Caco-2 (cell line): ENCODE measurements around the gene UHRF2. TPM values are rescaled to one million over a fixed set of nuclear protein-coding genes. Genes with fewer than 3 reads are reported as not detected.
A peak's percentile ranks its signal among the peaks of the same experiment; 100 is the strongest.

Experiments used
- BruUV-seq: library from RNA; stranded (reverse); fragments of 400-500 nt; replicated peaks from 2 replicates; lab custom pipeline; 2021; lab: Mats Ljungman, UMichigan
- CTCF ChIA-PET: fragments of 300-600 bp; sonication (Branson Sonifier 250); formaldehyde crosslinking; loops from one replicate; lab custom pipeline; 2022; ENCODE audit warnings: antibody characterized with exemption; lab: Charles Lee
- POLR2A ChIA-PET: fragments of 300-600 bp; sonication (Branson Sonifier 250); formaldehyde crosslinking; loops from one replicate; lab custom pipeline; 2022; ENCODE audit warnings: antibody characterized with exemption; lab: Charles Lee
- DNase-seq, 2 experiments: peaks; one replicate each; pipeline versions ENCODE4 v3.0.0 to v3.0.0-alpha.2; 2020 to 2022
- H3K27me3 ChIP-seq: replicated peaks from 2 replicates; pipeline ENCODE4 v1.6.0; 2011; ENCODE audit warnings: low read length; ENCODE audit not compliant: control insufficient read depth, insufficient read depth
- H3K36me3 ChIP-seq: 2 replicates; pipeline ENCODE4 v1.5.1; 2011; ENCODE audit warnings: low read length; ENCODE audit not compliant: control insufficient read depth, insufficient read depth
- H3K4me1 ChIP-seq: fragments of 250-450 bp; sonication (Bioruptor Pico); 2 replicates; pipeline ENCODE4 v1.5.1; 2020; ENCODE audit warnings: mild to moderate bottlenecking
- H3K4me3 ChIP-seq: 2 replicates; pipeline ENCODE4 v1.5.1; 2011; ENCODE audit warnings: low read depth, mild to moderate bottlenecking, control low read depth, low read length
- H3K9me3 ChIP-seq: fragments of 250-450 bp; sonication (Bioruptor Pico); 2 replicates; pipeline ENCODE4 v1.5.1; 2020; ENCODE audit warnings: mild to moderate bottlenecking, moderate library complexity
- H3K27ac Mint-ChIP-seq: one replicate; pipeline ENCODE4 v1.8.0; 2022; ENCODE audit warnings: mixed read lengths; ENCODE audit not compliant: unreplicated experiment
- H3K27me3 Mint-ChIP-seq: one replicate; pipeline ENCODE4 v1.8.0; 2022; ENCODE audit warnings: mixed read lengths; ENCODE audit not compliant: insufficient read depth, unreplicated experiment
- H3K36me3 Mint-ChIP-seq: one replicate; pipeline ENCODE4 v1.8.0; 2022; ENCODE audit warnings: mild to moderate bottlenecking, mixed read lengths; ENCODE audit not compliant: insufficient read depth, unreplicated experiment
- H3K4me1 Mint-ChIP-seq: one replicate; pipeline ENCODE4 v1.8.0; 2022; ENCODE audit warnings: low read depth, mixed read lengths; ENCODE audit not compliant: unreplicated experiment
- H3K4me3 Mint-ChIP-seq: one replicate; pipeline ENCODE4 v1.8.0; 2022; ENCODE audit warnings: mild to moderate bottlenecking, moderate library complexity, mixed read lengths; ENCODE audit not compliant: unreplicated experiment
- H3K9me3 Mint-ChIP-seq: one replicate; pipeline ENCODE4 v1.8.0; 2022; ENCODE audit warnings: mixed read lengths; ENCODE audit not compliant: unreplicated experiment
- intact Hi-C: fragments of 100-400 bp; cut with micrococcal nuclease; formaldehyde crosslinking; loops from one replicate; pipeline ENCODE4 v1.10.0; 2022; ENCODE audit not compliant: unreplicated experiment
- total RNA-seq: library from RNA; stranded (reverse); gene quantifications from 2 replicates; pipeline ENCODE4 v1.2.3, GENCODE V29; 2022
- TF ChIP-seq, protein P1 (sequence below), 2 experiments: fragments of 200-600 bp in 1 of 2; IDR thresholded peaks; 1 replicate in 1 of 2; 2 replicates in 1 of 2; pipeline versions ENCODE4 v1.5.1 to v1.8.0; 2011 to 2022; ENCODE audit warnings: antibody characterized with exemption in 1 of 2, control low read depth in 1 of 2, inconsistent platforms in 1 of 2, low read depth in 1 of 2, low read length in 1 of 2, mild to moderate bottlenecking in 1 of 2, moderate library complexity in 1 of 2; ENCODE audit not compliant: insufficient read depth in 1 of 2, severe bottlenecking in 1 of 2, unreplicated experiment in 1 of 2

Gene UHRF2
- total RNA-seq, 1 experiment from 2014 or later, result 38.1 TPM

DNA sequence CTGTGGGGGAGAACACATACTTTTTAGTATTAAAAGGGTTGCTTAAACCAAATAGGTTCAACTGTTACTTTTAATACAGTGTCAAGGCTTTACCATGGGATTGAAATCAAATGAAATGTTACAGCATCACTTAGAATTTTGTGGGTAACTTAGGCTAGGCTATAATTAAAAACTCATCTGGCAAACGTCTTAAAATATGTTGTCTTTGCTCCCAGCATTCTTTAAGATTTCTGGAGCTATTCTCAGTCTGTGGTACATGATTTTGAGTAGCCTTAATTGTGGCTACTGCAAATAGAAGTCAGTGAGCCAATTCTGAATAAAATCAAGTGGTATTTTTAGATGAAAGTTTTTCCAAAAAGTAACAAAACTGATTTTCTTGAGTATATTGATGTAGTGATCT is 30.7 kb downstream of the UHRF2 start:
- TF ChIP-seq, protein P1, sequence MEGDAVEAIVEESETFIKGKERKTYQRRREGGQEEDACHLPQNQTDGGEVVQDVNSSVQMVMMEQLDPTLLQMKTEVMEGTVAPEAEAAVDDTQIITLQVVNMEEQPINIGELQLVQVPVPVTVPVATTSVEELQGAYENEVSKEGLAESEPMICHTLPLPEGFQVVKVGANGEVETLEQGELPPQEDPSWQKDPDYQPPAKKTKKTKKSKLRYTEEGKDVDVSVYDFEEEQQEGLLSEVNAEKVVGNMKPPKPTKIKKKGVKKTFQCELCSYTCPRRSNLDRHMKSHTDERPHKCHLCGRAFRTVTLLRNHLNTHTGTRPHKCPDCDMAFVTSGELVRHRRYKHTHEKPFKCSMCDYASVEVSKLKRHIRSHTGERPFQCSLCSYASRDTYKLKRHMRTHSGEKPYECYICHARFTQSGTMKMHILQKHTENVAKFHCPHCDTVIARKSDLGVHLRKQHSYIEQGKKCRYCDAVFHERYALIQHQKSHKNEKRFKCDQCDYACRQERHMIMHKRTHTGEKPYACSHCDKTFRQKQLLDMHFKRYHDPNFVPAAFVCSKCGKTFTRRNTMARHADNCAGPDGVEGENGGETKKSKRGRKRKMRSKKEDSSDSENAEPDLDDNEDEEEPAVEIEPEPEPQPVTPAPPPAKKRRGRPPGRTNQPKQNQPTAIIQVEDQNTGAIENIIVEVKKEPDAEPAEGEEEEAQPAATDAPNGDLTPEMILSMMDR (IDR thresholded peaks at IDR 0.05; ENCODE audit: insufficient read depth in 1 of 2, low read depth in 1 of 2, low read length in 1 of 2, severe bottlenecking in 1 of 2, unreplicated experiment in 1 of 2), result no peak
- BruUV-seq, result no TSS peak
- no peak overlapping the region for H3K4me3 ChIP-seq
- Mint-ChIP-seq H3K4me3 (no peak overlapping the region), H3K27me3 (no peaks in the 10 kb centered on the region), H3K9me3 (no peaks in the 10 kb centered on the region), H3K36me3 (peaks cover 9% of the 10 kb centered on the region), H3K27ac (no peak overlapping the region), H3K4me1 (peaks cover 17% of the 10 kb centered on the region)
- no peaks in the 10 kb centered on the region for H3K9me3 ChIP-seq
- H3K36me3 ChIP-seq, result no peaks in the 10 kb centered on the region
- CTCF ChIA-PET, result no interaction called here
- POLR2A ChIA-PET, result no interaction called here
- H3K27me3 ChIP-seq, result no peaks in the 10 kb centered on the region
- peaks cover 12% of the 10 kb centered on the region for H3K4me1 ChIP-seq
- intact Hi-C loops, result no loop called here
- DNase-seq, result no peak

DNA sequence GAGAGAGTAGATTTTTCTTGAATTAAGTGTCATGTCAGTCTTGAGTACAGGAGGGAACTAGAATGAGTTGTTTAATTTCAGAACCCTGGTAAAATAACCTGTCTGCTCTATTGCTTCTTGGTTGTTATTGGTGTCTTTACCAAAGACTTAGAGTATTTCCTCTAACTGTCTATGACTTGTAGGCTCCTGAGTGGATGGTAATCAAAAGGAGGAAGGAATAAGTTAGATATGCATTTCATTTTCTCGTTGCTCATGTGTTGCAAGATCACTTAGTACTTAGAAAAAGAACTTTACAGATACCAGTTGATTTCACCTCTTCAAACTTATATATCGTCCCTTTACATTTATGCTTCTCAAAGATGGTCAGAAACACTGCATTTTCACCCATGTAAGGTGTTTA is 31.1 kb downstream of the UHRF2 start:
- H3K27ac Mint-ChIP-seq, result no peak overlapping the region
- BruUV-seq, result no TSS peak
- POLR2A ChIA-PET, result no interaction called here
- intact Hi-C loops, result no loop called here
- peaks cover 9% of the 10 kb centered on the region for H3K36me3 Mint-ChIP-seq
- no peak for DNase-seq
- peaks cover 21% of the 10 kb centered on the region for H3K4me1 Mint-ChIP-seq
- CTCF ChIA-PET, result no interaction called here
- Histone ChIP-seq H3K27me3 (no peaks in the 10 kb centered on the region), H3K9me3 (no peaks in the 10 kb centered on the region), H3K4me1 (peaks cover 17% of the 10 kb centered on the region), H3K4me3 (no peak overlapping the region), H3K36me3 (no peaks in the 10 kb centered on the region)
- TF ChIP-seq, protein P1 (IDR thresholded peaks at IDR 0.05; ENCODE audit: insufficient read depth in 1 of 2, low read depth in 1 of 2, low read length in 1 of 2, severe bottlenecking in 1 of 2, unreplicated experiment in 1 of 2), result no peak
- H3K9me3 Mint-ChIP-seq, result no peaks in the 10 kb centered on the region
- no peak overlapping the region for H3K4me3 Mint-ChIP-seq
- no peaks in the 10 kb centered on the region for H3K27me3 Mint-ChIP-seq

DNA sequence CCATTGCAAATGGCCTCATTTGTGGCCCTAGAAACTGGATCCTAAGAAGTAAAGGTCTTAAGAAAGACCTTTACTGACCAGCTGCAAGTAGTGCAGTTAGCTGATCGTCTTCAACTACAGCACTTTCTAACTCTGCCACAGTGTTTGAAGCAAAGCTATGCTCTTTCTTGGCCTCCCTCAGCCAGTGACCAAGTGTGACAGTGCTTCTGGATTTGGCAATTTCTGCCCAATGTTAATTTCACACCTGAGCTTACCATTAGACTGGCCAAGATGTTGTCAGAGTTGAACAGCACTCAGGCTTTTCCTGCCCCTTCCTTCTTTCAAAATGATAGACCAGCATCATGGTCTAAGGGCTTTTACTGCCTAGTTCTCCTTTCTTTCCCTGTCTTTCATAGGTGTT is 36.1 kb downstream of the UHRF2 start:
- H3K4me3 Mint-ChIP-seq, result no peak overlapping the region
- intact Hi-C loops, result no loop called here
- peaks cover 31% of the 10 kb centered on the region for H3K4me1 Mint-ChIP-seq
- peak overlapping the region; percentile 22 for H3K27ac Mint-ChIP-seq
- Histone ChIP-seq H3K27me3 (no peaks in the 10 kb centered on the region), H3K36me3 (no peaks in the 10 kb centered on the region), H3K9me3 (no peaks in the 10 kb centered on the region), H3K4me1 (peaks cover 26% of the 10 kb centered on the region), H3K4me3 (no peak overlapping the region)
- DNase-seq, result no peak
- no TSS peak for BruUV-seq
- peaks cover 9% of the 10 kb centered on the region for H3K36me3 Mint-ChIP-seq
- ChIA-PET POLR2A (no interaction called here), CTCF (no interaction called here)
- no peaks in the 10 kb centered on the region for H3K27me3 Mint-ChIP-seq
- no peaks in the 10 kb centered on the region for H3K9me3 Mint-ChIP-seq
- TF ChIP-seq, protein P1 (IDR thresholded peaks at IDR 0.05; ENCODE audit: insufficient read depth in 1 of 2, low read depth in 1 of 2, low read length in 1 of 2, severe bottlenecking in 1 of 2, unreplicated experiment in 1 of 2), result no peak
